NK-92 (cell line): ENCODE data around the gene TRRAP.
"Not testable (repeated sequence)": the region's sequence is repeated elsewhere in the genome, so short reads cannot be mapped to it uniquely, and the experiment has no call there.

Experiments
- DNase-seq: peaks from one replicate; lab custom pipeline; 2025; ENCODE audit not compliant: unreplicated experiment; lab: John Stamatoyannopoulos, UW

The TRRAP gene

GRCh38 chr7:98866351-98866750 lies 12.0 kb upstream of the TRRAP start:
- no peak for DNase-seq

DNA sequence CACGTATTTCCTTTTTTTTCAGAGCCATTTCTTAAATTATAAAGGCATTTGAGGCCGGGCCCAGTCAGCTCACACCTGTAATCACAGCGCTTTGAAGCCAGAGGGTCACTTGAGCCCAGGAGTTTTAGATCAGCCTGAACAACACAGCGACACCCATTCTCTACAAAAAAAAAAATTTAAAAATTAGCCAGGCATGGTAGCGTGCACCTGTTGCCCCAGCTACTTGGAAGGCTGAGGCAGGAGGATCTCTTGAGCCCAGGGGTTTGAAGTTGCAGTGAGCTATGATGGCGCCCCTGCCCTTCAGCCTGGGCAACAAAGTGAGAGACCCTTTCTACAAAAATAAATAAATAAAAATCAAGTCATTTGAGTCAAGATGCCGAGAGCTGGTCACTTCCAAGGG lies 11.6 kb upstream of the TRRAP start:
- no peak for DNase-seq

- DNase-seq = no peak
Measured at GRCh38 chr7:98868450-98868849, 9.9 kb upstream of the TRRAP start.

DNA sequence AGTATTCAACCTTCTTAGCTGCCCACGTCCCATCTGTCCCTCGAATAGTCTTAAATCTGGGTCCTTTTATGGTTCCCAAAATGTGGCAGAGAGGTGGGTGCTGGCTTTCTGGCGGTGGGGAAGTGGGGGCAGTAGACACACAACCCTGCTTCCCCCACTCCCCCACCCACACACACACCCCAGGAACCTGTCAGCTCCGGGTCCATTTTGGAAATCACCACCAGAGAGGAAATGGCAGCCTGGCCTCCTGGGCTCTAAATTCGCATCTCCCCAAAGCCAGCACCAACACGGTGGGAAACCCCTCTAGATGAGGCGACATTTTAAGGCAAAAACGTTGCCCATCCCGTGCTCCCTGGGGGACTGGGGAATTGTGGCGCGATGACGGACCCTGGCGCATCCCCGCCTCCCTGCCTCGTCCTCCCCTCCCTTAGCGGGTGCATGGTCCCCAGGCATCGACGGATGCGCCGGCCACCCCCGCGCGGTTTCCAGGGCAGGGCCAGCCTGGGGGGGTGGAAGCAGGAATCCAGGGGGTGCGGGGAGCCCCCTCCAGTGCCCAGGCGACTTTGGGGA lies 9.2 kb upstream of the TRRAP start:
- no peak for DNase-seq

DNA sequence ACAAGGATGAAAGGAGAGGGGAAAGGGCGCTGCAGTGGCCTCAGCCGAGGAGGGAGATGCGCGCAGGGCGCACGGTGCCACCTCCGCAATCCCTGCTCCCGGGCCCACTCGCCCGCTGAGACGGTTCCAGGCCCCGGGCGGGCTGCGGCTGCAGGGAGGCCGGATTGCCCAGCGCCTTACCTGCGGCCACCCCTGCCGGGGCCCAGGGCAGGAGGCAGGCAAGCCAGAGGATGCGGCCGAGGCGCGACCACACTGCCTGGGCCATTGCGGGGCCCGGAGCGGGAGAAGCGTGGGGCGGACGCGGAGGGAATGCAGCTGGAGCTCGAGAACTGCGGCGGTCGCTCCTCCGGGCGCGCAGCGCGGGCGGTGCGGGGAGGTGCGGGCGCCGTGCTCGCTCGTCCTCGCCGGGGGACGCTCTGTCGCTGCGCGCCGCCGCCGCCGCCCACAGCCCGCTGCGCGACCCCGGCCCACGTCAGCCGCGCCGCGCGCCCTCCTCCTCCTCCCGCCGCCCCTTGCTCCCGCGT lies 8.7 kb upstream of the TRRAP start, which contains the start of gene TMEM130:
TMEM130 (minus strand) TSS at position 418 of the 524 bp plus-strand sequence; CDS start at position 265, 153 bp downstream.
- DNase-seq = no peak

DNA sequence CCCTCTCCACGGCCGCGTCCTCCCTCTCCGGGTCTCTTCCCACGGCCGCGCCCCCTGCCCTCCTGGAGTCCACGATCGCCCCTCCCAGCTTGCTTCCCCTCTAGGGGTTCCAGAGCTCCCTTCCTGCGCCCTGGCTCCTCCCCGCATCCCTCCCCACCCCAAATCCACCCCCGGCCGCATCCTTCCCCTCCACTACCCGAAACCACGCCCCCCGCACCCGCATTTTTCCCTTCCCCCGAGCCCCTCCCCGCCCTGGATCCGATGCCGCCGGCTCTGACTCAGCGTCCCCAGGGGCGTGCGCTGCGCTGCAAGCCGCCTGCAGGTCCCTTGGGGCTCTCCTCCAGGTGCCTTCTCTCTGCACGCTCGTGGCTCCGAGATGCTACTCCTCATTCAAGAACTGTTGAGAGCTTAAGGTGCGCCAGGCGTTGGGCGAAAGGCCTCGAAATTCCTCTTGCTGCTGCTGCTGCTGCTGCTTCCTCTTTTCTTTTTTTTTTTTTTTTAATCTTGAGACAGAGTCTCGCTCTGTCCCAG lies 8.1 kb upstream of the TRRAP start:
- no peak for DNase-seq

GRCh38 chr7:98870807-98871491 lies 7.4 kb upstream of the TRRAP start:
- DNase-seq = no peak

GRCh38 chr7:98872328-98872924 lies 5.9 kb upstream of the TRRAP start:
- DNase-seq = no peak

- DNase-seq = not testable (repeated sequence)
Measured at GRCh38 chr7:98873610-98874009, 4.7 kb upstream of the TRRAP start.

DNA sequence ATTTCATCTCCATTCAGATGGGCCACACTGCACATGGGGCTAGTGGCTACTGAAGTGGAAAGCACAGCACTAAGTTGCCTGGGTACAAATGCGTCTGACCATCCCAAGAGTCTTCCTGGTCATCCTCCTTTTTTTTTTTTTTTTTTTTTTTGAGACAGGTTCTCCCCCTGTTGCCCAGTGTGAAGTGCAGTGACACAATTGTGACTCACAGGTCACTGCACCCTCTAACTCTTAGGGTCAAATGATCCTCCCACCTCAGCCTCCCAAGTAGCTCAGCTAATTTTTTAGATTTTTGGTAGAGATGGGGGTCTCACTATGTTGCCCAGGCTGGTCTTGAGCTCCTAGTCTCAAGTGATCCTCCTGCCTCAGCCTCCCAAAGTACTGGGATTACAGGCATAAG lies 3.4 kb upstream of the TRRAP start:
- no peak for DNase-seq

- DNase-seq = no peak
Measured at GRCh38 chr7:98875501-98875900, 2.8 kb upstream of the TRRAP start.

- DNase-seq = no peak
Measured at GRCh38 chr7:98877146-98877545, 1.2 kb upstream of the TRRAP start.

DNA sequence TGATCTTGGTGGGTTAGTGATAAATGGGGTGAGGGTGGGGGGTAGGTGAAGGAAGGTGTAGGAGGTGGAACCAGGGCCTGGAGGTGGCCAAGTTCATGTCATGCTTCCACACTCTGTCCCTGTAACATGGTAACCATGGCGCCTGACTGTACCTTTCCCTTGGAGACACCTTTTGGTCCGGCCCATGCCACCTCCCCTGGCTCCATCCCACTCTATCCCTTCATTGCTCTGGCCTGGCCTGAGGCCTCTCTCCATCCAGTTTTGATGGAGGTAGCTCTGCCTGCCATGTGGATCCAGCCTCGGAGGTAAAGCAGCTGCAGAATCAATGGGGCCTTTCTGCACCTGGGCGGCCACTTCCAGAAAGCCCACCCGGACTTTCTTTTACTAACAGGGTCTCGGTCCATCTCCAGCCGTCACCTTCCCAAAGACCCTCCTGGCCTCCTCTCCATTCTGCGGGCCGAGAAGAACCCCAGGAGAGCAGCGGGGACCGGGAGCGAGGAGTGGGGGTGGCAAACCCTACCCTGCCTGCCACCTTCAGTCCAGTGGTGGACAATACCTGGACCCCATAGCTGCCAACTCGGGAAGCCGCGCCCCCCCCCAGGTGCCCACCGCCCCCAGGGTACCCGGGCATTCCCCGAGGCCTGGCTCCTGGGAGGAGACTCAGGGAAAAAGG lies 504 bp upstream of the TRRAP start:
- DNase-seq = no peak

GRCh38 chr7:98879198-98879978 lies 1.1 kb downstream of the TRRAP start:
- peak; percentile 12 for DNase-seq

GRCh38 chr7:98879979-98880315 lies 1.6 kb downstream of the TRRAP start:
- DNase-seq = no peak

GRCh38 chr7:98880485-98880884 lies 2.2 kb downstream of the TRRAP start:
- DNase-seq = no peak

GRCh38 chr7:98881561-98882315 lies 3.4 kb downstream of the TRRAP start:
- DNase-seq = no peak

DNA sequence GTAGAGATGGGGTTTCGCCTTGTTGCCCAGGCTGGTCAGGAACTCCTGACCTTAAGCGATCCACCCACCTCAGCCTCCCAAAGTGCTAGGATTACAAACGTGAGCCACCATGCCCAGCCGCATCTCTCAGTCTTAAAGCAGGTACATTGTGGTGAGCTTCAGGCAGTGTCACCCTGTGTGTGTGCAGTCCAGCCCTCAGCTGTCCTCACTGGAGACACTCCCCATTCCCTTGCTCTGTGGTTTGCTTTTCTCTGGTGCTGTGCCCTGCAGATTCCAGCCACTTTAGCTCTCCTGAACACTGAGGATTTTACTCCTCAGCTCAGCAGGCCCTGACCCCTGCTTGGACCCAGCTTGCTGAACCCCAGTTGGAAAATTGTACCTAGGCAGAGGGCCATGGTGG lies 6.1 kb downstream of the TRRAP start:
- no peak for DNase-seq

GRCh38 chr7:98887038-98887437 lies 8.7 kb downstream of the TRRAP start:
- no peak for DNase-seq

- DNase-seq = no peak
Measured at GRCh38 chr7:98892609-98893008, 14.3 kb downstream of the TRRAP start.
